HL-60/S4 treated with phorbol 12-myristate 13-acetate at 8.2 ng/mL for 4 days and 3 days (cell line): Measurements from ENCODE around the gene POLL.

Experiments
- in situ Hi-C: fragments of 300-500 bp; cut with MboI; formaldehyde crosslinking; loops from 2 replicates; pipeline ENCODE4 v1.15.0; 2022; ENCODE audit warnings: low sequenced_read_pairs

The POLL gene

DNA sequence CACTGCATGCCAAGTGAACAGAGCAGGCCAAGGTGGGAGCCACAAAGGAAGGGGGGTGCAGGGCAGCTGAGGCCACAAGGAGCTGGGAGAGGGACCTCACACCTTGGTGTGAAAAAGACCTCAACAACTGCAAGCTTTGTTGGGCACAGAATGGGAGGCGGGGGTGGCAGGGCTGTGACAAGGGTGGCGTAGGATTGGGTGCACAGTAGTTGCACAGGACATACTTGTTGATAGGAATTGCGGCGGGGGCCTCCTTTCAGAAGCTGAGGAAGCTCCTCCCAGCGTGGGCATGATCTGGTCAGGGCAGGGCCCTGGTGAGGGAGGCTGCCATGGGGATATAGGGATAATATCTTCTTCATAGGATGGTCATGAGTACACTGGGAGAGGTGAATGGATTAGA, 25.8 kb downstream of the POLL start:
- in situ Hi-C loops: loop anchor here (25.0 kb wide), 1 partner anchor 350 kb away; no protein-coding TSS in a partner anchor

DNA sequence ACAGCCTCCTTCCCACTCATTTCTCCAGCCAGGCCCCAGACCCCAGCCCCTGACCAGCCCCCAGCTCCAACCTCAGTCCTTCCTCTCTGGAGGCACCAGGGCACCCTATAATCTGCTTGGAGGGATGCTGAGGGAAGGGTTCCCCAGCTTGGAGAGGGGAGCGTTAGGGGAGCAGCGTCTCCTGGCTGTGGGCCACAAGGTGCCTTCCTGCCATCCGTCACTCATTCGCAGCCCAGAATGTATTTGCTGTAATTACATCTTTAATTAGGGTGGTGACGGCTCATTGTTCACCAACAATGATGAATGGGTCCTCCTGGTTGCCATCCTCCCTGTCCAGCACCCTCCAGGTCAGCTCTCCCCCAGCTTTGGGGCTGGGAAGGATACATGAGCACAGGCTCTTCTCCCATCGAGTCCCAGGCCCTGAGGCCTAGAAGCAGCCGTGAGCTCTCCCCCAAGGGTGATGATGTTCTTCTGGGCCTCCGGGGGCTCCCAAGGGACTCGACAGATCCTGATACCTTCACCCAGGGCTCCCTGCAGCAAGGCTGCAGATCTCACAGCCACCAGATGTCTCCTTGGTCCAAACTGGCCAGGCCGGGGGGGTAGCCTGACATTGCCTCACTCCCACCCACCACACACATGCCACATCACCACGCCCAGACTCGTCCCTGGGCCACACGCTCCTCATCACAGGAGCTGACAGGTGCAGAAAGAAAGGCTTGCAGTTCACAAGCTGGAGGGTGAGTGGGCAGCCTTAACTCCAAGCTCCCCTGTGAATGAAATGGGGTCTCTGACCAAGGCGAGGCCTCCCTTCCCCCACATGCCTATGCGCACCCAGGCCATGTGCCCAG, 26.8 kb downstream of the POLL start:
- in situ Hi-C loops: loop anchor here (25.0 kb wide), 1 partner anchor 349 kb away; no protein-coding TSS in a partner anchor

DNA sequence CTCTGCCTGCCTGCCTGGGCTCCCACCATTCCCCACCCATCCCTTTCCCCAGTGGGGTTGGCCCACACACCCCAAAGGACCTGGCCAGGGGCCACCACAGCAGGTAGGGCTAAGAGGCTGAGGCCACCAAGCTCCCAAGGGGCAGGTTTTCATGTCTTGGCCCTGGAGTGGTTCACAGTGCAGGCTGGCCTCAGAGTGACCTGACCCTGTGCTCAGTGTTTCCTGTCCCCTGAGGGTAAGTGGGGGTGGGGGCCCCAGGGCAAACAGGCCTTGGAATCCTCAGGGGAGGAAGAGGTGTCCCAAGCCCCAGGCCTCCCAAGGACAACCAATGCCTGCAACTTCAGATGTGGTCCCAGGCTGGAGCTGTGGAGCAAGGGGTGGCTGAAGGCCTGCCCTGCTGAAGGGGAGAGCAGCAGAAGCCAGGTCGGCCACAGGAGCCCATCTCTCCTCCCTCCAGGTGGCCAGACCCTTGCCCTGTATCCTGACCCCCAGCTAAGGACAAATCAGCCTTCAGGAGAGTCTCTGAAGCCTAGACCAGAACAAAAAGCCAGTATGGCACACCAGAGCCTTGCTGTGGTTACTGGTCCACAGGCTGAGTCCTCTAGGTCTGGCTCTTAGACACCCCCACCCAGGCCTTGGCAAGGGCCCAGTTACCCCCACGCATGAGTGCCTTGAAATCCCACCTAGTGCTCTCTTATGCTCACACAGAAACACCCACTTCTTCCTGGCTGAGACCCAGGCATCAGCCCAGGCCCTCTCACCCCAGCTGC, 27.6 kb downstream of the POLL start:
- in situ Hi-C loops: loop anchor here (25.0 kb wide), 1 partner anchor 348 kb away; no protein-coding TSS in a partner anchor

DNA sequence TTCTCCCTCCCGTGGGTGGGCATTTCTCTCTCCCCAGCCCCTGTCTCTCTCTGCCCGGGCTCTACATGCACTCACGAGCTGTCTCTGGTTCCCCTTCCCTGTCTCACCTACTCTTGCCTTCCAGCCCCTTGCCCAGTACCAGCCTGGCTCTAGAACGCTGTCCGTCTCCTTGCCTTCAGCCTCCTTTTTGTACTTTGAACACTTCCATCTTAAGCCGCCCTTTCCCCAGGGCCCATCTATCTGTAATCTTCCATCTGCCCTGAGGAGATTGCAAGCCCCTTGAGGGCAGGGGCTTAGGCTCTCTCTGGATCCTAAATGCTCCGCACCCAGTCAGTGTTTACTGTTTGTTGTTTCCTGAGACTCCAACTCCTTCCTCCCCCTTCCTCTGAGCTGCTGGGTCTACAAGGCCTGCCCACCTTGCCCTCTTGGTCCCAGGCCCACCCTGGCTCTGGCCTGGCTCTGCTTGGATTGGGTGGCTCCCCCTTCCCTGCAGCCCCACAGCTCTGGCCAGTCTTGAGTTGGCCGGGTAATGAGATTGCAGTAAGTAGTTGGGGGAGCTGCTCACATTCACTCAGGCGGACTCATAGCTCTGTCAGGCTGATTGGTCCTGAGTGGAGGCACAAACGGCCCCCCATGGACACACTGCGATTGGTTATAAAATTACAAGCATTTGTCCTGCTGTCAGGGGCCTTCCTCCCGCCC, 28.3 kb downstream of the POLL start:
- in situ Hi-C loops: loop anchor here (25.0 kb wide), 1 partner anchor 347 kb away; no protein-coding TSS in a partner anchor

DNA sequence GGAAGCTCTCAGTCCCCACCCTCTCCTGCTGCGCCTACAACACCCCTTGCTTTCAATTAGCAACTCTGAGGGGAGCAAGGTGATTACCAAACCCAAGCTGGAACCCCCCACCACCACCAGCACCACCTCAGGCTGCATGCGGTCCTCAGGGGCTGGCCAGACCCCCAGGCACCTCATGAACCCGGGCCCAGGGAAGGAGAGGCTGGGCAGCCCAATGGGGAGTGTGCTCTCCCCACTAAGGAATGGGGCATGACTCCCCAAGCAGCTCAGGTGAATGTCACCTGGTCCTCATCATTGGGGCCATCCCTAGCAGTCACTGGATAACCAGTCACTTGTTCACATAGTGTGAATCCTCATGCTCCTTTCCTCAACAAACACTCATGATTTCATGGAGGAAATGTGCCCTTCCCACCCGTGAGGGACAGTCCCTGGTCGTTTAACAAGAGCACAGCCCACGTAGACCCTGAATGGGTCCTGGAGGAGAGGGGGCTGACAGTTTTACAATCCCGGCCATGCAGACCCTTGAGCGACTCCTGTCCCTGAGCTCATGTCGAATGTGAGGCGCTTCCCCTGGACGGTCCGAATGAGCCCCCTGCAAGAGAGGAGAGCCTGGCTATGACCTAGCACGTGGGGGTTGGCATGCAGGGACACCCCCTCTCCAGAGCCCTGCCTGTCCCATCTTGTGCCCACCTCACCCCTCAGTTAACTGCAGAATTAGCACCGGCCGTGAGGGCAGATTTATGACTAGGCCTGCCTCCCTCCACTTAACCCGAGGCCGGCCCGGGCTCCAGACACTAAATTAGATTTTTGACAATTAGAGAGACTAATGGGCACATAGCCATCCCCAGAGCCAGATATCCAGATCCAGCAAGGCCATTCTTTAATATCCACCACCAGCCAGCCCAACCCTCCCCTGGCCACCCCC, 29.1 kb downstream of the POLL start:
- in situ Hi-C loops: loop anchor here (25.0 kb wide), 1 partner anchor 347 kb away; no protein-coding TSS in a partner anchor

DNA sequence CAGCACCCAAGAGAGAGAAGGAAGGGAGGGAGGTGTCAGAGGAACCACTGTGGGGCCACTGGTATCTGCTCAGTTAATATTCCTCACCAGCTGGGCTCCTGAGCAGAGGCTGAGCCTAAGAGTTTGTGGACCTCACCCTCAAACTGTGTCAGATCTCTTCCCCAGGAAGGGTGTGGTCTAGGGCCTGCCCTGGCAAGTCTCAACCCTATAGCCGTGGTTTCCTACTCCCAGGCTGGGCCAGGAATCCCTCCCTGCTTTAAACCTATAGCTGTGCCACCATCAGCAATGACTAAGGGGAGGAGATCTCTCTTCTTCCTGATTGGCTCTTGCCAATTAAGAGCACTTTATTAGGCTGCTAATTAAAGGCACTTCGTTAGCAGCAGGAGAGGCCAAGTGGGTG, 29.9 kb downstream of the POLL start:
- in situ Hi-C loops: loop anchor here (25.0 kb wide), 1 partner anchor 346 kb away; no protein-coding TSS in a partner anchor

DNA sequence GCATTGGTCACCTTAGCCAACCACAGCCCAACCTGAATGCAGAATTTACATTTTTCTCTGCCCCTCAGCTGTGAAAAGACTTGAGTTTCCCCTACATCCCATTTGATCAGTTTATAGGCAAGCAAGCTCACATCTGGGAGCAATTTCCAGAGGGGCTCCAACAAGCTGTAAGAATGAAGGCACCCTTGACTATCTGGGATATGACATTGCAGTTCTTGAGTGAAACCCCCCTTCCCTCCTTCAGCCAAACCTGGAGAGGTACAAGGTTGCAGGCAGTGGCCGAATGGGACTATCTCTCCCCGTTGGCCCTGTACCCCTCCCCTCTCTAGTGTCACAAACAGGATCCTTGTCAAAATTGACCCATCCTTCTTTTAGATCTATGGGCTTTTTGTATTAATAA, 30.5 kb downstream of the POLL start:
- in situ Hi-C loops: loop anchor here (25.0 kb wide), 1 partner anchor 345 kb away; no protein-coding TSS in a partner anchor

DNA sequence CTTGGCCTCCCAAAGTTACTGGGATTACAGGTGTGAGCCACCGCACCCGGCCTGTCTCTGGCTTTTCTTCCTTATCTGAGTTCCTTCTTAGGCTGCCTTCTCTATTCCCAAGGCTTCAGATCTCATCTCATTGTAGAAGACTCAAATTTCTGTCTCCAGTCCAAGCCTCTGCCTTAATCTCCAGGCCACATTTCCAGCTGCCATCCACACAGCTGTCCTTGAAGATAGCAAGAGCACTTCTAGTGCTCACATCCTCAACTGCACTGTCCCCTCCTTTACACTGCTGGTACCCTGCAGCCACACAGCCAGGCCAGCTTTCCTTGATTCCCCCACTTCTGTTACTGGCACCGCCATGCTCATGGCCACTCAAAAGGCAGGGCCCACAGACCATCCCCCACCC, 35.6 kb downstream of the POLL start:
- in situ Hi-C loops: loop anchor here (25.0 kb wide), 1 partner anchor 340 kb away; no protein-coding TSS in a partner anchor

DNA sequence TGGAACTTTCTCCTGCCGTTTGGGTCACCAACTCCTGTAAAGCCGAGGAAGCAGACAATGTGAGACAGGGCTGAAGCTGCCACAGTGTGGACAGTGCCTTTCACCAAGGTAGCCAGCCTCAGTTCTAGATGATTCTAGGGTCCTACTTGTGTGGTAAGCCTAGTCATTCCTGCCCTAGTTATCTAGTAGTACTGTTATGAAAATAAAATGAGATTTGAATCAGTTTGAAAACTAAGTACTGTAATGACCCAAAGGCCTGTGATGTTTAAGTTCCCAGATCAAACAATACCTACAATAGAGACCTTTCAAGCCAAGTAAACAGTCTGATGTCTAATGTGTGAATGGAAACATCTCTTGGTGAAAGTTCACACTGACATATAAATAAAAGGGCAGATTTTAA, 37.1 kb downstream of the POLL start:
- in situ Hi-C loops: loop anchor here (25.0 kb wide), 1 partner anchor 339 kb away; no protein-coding TSS in a partner anchor

DNA sequence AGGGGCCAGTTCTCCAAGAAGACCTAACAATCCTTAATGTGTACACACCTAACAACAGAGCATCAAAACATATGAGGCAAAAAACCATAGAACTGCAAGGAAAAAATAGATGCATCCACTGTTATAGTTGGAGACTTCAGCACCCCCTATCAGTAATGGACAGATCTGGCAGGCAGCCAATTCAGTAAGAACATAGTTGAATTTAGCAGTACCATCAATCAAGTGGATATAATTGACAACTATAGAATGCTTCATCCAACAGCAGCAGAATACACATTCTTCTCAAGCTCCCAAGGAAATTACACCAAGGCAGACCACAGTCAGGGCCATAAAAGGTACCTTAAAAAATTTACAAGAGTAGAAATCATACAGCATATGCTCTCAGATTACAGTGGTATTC, 42.2 kb downstream of the POLL start:
- in situ Hi-C loops: no loop called here

DNA sequence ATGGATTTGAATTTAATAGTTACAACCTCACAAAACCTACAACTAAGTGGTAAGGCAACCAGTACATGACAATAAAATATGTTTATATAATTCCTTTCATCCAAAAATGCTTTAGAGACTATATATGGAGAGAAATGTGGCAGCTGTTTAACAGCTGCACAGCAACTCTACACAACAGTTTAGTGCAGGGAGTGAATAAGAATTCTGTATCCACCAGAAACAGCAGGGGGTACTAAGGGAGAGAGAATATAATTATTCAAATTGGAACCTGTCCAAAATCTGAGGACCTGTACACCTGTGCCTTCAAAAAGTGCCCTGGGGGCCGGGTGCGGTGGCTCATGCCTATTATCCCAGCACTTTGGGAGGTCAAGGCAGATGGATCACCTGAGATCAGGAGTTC, 49.6 kb downstream of the POLL start:
- in situ Hi-C loops: no loop called here

DNA sequence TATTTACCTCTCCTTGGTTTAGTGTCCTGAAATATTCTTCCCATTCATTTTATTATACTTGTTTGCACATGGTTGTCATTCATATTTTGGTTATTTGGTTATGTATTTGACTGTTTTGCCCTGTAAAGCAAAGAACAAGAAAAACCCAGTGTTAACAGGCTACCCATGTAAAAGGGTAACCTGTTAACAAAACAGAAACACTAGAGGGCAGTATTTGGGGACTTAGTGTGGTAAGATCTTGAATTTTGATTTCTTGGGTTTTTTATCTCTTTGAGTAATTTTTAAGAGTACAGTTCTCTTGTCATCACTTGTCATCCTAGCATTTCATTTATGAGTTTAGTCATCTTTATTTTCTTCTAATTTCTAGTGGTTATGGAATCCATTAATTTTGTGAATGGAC, 51.3 kb downstream of the POLL start:
- in situ Hi-C loops: no loop called here

DNA sequence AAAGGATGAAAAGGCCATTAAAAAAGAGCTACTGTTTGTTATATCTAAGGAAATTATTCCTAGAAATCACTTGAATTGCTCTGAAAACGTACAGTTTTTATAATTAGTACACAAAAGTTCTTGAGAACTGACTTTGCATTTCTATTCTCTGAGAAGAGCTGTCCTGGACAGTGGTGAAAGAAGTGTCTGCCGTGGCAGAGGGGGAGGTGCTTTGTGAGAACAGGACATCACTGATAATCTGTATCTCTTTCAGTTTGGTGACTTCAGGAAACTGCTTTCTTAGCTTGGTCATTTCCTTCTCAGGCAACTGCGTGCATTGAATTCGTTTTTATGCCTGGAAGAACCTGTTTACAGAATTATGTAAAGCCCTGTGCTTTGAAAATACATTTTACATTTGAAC, 52.1 kb downstream of the POLL start:
- in situ Hi-C loops: no loop called here

DNA sequence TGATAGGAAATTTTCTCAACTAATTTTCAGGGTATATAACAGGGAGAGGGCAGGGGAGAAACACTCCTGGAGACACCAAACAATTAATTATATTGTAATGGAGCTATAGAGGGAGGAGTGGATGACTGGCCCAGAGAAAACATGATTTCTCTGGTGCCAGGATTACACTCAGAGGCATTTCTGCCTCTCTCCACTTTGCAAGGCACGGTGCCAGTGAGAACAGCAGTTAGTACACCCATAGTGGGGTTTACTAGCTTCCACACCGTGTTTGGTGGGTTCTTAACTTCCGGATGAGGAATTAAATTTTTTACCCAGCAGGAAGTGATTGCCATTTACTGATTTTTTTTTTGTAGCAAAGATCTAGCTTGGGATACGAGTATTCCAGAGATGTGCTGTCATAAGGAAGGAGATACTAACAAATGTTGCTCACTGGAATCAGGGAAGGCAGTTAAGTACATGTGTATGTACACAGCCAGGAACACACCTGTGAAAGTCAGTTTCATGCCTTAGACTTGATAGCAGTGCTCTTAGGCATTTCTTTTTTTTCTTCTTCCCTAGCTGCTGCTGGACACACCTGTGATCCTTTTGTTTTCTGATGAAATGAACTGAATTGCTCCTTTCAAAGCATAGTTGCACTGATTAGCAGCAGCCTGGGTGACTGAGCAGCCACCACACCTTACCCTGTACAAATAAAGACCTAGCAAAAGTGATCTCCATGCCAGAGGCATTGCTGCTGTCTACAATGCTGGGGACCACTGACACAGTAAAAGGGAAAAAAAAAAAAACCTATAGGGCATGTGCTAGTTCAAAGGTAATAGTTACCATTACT, 58.1 kb downstream of the POLL start:
- in situ Hi-C loops: no loop called here

DNA sequence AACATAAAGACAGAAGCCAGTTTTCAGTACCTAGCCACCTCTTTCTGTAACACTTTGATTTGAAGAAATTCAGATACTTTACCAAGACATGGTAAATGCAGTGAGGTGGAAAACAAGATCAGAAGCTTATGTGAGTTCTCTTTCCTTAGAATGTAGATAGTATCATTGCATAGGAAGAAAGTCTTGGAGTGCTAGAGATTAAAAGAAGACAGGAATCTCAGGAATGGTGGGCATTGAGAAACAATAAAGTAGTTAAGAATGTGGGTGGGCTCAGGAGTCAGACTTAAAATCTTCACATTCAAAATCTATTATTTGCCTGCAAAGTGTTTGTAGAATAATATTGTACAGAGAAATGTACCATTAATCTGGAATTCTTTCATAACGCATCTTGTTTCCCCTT, 58.9 kb downstream of the POLL start:
- in situ Hi-C loops: no loop called here
